Esophagus (tissue), 2 donors: ENCODE measurements around the gene KCNQ2. TPM values are rescaled to one million over a fixed set of nuclear protein-coding genes. Genes with fewer than 3 reads are reported as not detected.
"Not testable (repeated sequence)": the region's sequence is repeated elsewhere in the genome, so short reads cannot be mapped to it uniquely, and the experiment has no call there.

Experiments used
- H3K27ac ChIP-seq, 2 donors: one replicate each; pipeline ENCODE4 v1.5.1; 2013; ENCODE audit warnings: low read depth in 2 of 2, mild to moderate bottlenecking in 2 of 2, inconsistent platforms in 1 of 2, low read length in 1 of 2, moderate library complexity in 1 of 2
- H3K27me3 ChIP-seq, 2 donors: one replicate each; pipeline ENCODE4 v1.6.1; 2013; ENCODE audit warnings: low read length in 2 of 2, control low read depth in 1 of 2, mild to moderate bottlenecking in 1 of 2; ENCODE audit not compliant: insufficient read depth in 2 of 2, control insufficient read depth in 1 of 2
- H3K36me3 ChIP-seq, 2 donors: one replicate each; pipeline ENCODE4 v1.6.1; 2013; ENCODE audit warnings: low read length in 1 of 2; ENCODE audit not compliant: control insufficient read depth in 2 of 2, insufficient read depth in 2 of 2
- H3K4me1 ChIP-seq, 2 donors: one replicate each; pipeline ENCODE4 v1.6.1; 2013; ENCODE audit warnings: low read length in 1 of 2; ENCODE audit not compliant: control insufficient read depth in 2 of 2, insufficient read depth in 2 of 2
- H3K4me3 ChIP-seq, 2 donors: one replicate each; pipeline ENCODE4 v1.5.1; 2013; ENCODE audit warnings: low read length in 2 of 2, mild to moderate bottlenecking in 2 of 2, low read depth in 1 of 2, moderate library complexity in 1 of 2
- H3K9me3 ChIP-seq, 2 donors: one replicate each; pipeline ENCODE4 v1.6.1; 2013; ENCODE audit warnings: mild to moderate bottlenecking in 2 of 2, low read depth in 1 of 2, low read length in 1 of 2, moderate library complexity in 1 of 2; ENCODE audit not compliant: control insufficient read depth in 2 of 2, insufficient read depth in 1 of 2
- WGBS, 2 donors: extraction: QIAGEN DNeasy Blood & Tissue Kit; methylation state at CpG; one replicate each; pipeline ENCODE4 v1.1.7; 2013; 5-methylcytosine and 5-hydroxymethylcytosine counted together
- polyA plus RNA-seq, 2 donors: library from polyadenylated mRNA; stranded (reverse); fragments of 200-250 nt; gene quantifications; one replicate each; pipeline ENCODE4 v1.2.3, GENCODE V29; 2013
- donor health status: healthy with polysubstance abuse.
- donor health status: Bipolar disorder and iron deficiency.

The KCNQ2 gene
- polyA plus RNA-seq, 2 donors = 0.01 to 0.06 TPM

DNA sequence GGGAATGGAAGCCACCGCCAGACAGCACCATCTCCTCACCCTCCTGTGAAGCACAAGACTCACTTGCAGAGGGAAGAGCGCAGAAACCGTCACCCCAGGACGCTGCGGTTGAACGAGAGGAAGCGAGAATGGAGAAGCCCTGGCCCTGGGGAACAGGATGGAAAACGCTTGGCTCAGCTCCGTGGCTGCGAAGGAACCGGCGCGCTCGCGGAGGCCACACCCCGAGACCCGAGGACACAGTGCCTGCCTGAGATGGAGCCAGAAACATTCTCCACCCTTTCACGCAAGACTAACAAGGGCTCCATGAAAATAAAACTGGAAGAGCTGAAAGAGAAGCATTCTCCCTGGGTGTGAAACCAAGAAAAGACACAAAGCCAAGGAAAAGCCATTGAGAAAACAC lies 86.0 kb downstream of the KCNQ2 start:
- H3K27me3 ChIP-seq = no peaks in the 10 kb centered on the region
- H3K9me3 ChIP-seq = peaks cover 0 to 12% of the 10 kb centered on the region in 2 donors
- no peaks in the 10 kb centered on the region for H3K4me1 ChIP-seq
- H3K36me3 ChIP-seq = no peaks in the 10 kb centered on the region
- H3K4me3 ChIP-seq = no peak overlapping the region
- no peak overlapping the region for H3K27ac ChIP-seq
- WGBS, 2 donors = 90 to 91% methylated on average over 18 of the region's 18 CpGs

DNA sequence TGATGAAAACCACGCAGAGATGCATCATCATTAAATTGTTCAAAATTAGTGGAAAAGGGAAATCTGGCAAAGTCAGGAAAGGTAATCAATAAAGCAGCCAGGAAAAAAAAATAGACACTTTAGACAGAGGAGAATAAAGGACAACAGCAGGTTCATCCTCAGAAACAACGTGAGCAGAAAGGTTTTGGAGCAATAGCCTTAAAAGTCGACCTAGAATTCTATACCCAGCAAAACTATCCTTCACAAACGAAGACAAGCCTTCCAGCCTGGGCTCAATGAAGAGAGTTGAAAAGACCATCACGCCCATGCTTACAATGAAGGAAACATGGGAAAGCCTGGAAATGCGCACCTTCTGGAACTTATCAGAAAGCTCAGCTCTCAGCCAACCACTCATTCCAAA lies 86.6 kb downstream of the KCNQ2 start:
- no peaks in the 10 kb centered on the region for H3K27me3 ChIP-seq
- WGBS, 2 donors = 88% methylated on average over 6 of the region's 6 CpGs
- peaks cover 0 to 10% of the 10 kb centered on the region in 2 donors for H3K9me3 ChIP-seq
- no peaks in the 10 kb centered on the region for H3K36me3 ChIP-seq
- no peak overlapping the region for H3K27ac ChIP-seq
- H3K4me1 ChIP-seq = no peaks in the 10 kb centered on the region
- no peak overlapping the region for H3K4me3 ChIP-seq

DNA sequence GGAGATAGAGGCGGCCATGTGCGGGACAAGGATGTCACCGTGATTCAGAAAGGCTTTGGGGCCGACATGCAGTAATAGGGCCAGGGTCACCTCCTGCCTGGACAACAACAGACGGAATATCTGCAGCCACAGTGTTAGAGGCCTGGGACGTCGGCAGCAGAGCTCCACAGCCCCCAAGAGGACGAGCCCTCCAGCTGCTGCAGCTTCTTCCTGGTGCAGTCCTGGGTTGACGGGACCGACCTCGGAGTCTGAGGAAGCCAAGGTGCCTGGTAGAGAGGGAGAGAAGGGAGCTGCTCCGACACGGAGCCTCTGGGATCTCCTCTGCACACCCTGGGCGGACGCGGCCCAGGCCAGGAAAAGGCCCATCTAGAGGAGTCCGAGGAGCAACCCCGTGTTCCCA lies 88.1 kb downstream of the KCNQ2 start:
- peaks cover 0 to 10% of the 10 kb centered on the region in 2 donors for H3K9me3 ChIP-seq
- no peaks in the 10 kb centered on the region for H3K27me3 ChIP-seq
- no peaks in the 10 kb centered on the region for H3K4me1 ChIP-seq
- no peak overlapping the region for H3K27ac ChIP-seq
- WGBS, 2 donors = 76 to 80% methylated on average over 18 of the region's 18 CpGs
- H3K4me3 ChIP-seq = no peak overlapping the region
- H3K36me3 ChIP-seq = no peaks in the 10 kb centered on the region

DNA sequence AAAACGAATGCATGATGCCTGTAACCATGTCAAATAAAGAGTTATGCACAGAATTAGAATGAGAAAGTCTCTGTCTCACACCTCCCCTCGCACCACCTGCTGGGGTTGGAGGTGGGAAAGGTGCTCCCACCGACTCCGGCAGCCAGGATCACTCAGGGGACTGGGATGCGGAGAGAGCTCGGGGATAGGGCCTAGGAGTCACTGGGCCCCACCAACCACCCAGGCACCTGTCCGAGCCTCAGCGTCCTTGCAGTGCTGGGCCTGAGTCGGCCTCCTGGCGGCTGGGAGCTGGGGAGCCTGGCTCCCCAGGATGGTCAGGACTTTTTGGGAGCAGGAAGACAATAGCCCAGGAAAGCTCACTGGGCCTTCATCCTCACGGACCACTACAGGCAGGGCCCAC lies 88.9 kb downstream of the KCNQ2 start:
- Histone ChIP-seq H3K9me3 (peaks cover 0 to 10% of the 10 kb centered on the region in 2 donors), H3K36me3 (no peaks in the 10 kb centered on the region), H3K27me3 (no peaks in the 10 kb centered on the region), H3K27ac (no peak overlapping the region), H3K4me1 (no peaks in the 10 kb centered on the region), H3K4me3 (no peak overlapping the region)
- WGBS, 2 donors = 58 to 61% methylated on average over 11 of the region's 11 CpGs

DNA sequence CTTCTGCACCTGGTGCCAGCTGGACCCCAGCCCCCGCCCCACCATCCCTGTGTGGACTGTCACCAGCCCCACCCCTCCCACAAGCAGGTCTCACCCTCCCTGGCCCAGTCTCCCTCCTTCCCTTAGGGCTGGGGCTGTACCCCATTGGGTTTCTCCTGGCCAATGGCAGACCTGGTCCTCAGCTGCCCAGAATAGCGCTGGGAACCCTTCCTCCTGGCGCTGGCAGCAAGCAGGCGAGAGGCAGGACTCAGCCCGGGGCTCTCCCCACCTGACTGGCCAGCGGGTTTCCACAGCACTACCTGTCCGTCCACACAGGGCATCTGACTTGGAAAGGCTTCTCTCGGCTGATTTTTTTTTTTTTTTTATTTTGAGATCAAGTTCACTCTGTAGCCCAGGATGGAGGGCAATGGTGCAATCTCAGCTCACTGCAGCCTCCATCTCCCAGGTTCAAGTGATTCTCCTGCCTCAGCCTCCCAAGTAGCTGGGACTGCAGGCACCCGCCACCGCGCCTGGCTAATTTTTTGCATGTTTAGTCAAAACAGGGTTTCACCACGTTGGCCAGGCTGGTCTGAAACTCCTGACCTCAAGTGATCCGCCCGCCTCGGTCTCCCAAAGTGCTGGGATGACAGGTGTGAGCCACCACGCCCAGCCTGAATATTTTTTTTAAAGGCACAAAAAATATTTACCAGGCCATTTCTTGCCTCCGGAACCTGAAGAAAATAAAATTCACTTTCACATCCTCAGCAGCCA lies 89.7 kb downstream of the KCNQ2 start:
- Histone ChIP-seq H3K4me3 (no peak overlapping the region), H3K4me1 (no peaks in the 10 kb centered on the region), H3K27ac (no peak overlapping the region), H3K27me3 (peaks cover 0 to under 1% of the 10 kb centered on the region in 2 donors), H3K9me3 (peaks cover 0 to 7% of the 10 kb centered on the region in 2 donors), H3K36me3 (no peaks in the 10 kb centered on the region)
- 60 to 64% methylated on average over 17 of the region's 17 CpGs for WGBS, 2 donors

DNA sequence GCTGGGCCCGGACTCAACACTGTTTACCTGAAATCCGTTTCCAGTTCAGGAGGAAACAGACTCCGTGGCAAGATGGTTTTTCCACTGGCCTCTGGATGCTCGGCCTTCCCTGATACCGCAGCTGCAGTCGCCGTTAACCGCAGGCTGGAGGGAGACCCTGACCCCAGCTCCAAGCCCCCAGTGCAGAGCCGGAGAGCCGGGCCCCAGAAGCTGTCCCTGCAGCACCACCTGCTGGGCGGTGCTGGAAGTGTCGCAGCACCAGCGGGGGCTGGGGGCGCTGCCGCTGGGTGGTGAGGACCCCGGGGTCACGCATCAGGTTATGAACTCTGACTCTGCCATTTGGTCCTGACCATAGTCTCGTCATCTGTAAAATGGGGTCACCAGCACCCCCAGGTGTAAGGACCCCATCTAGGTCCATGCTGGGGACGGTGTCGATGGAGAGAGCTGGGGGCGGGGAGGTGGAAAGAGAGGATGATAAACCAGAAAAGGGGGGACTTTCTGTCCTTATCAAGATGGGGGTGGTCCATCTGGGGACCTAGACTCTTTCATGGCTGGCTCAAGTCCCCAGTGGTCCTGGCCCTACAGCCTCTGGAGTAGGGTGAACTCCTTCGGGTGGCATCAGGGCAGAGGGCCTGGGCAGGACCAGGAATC lies 90.5 kb downstream of the KCNQ2 start:
- 20 to 22% methylated on average over 22 of the region's 22 CpGs for WGBS, 2 donors
- H3K36me3 ChIP-seq = no peaks in the 10 kb centered on the region
- H3K4me1 ChIP-seq = no peaks in the 10 kb centered on the region
- H3K4me3 ChIP-seq = no peak overlapping the region
- peaks cover 0 to 2% of the 10 kb centered on the region in 2 donors for H3K9me3 ChIP-seq
- H3K27ac ChIP-seq = no peak overlapping the region
- peaks cover 0 to 3% of the 10 kb centered on the region in 2 donors for H3K27me3 ChIP-seq

- peaks cover 0 to 2% of the 10 kb centered on the region in 2 donors for H3K9me3 ChIP-seq
- H3K4me3 ChIP-seq = no peak overlapping the region
- no peak overlapping the region for H3K27ac ChIP-seq
- H3K27me3 ChIP-seq = peaks cover 0 to 3% of the 10 kb centered on the region in 2 donors
- WGBS, 2 donors = 81 to 88% methylated on average over 20 to 21 of the region's 21 CpGs
- no peaks in the 10 kb centered on the region for H3K36me3 ChIP-seq
- H3K4me1 ChIP-seq = no peaks in the 10 kb centered on the region
Measured at GRCh38 chr20:63380346-63380870, 92.0 kb downstream of the KCNQ2 start.

- not testable (repeated sequence) for H3K27me3 ChIP-seq
- 81 to 88% methylated on average over 9 of the region's 9 CpGs for WGBS, 2 donors
Measured at GRCh38 chr20:63379872-63380271, 92.6 kb downstream of the KCNQ2 start.

GRCh38 chr20:63379296-63379695 lies 93.2 kb downstream of the KCNQ2 start:
- Histone ChIP-seq H3K27me3 (peaks cover 0 to 3% of the 10 kb centered on the region in 2 donors), H3K9me3 (no peaks in the 10 kb centered on the region), H3K36me3 (no peaks in the 10 kb centered on the region), H3K4me1 (no peaks in the 10 kb centered on the region), H3K4me3 (no peak overlapping the region), H3K27ac (no peak overlapping the region)
- 76 to 77% methylated on average over 11 of the region's 11 CpGs for WGBS, 2 donors

More at GRCh38 chr20:63379872-63380271, 92.6 kb downstream of the KCNQ2 start:
- H3K36me3 ChIP-seq, H3K27ac ChIP-seq, H3K9me3 ChIP-seq, H3K4me1 ChIP-seq, H3K4me3 ChIP-seq: not testable (repeated sequence)
